Central memory CD8-positive, alpha-beta T cell (primary cell): ENCODE data around the gene PADI6.

ENCODE experiments used
- ATAC-seq: fragments of 150-1000 bp; cut with Tn5 transposase; replicated peaks from 2 replicates; pipeline ENCODE4 v1.10.0; 2022; ENCODE audit warnings: mild to moderate bottlenecking, moderate FRiP score, moderate number of reproducible peaks; ENCODE audit not compliant: poor library complexity, severe bottlenecking; ENCODE audit errors: extremely low read depth
- DNase-seq, 2 donors: peaks; one replicate each; pipeline ENCODE4 v3.0.0; 2021; ENCODE audit warnings: low spot score in 2 of 2
- H3K27ac Mint-ChIP-seq: one replicate; pipeline ENCODE4 v1.8.0; 2022; ENCODE audit warnings: low read depth, mild to moderate bottlenecking, moderate library complexity, mixed read lengths
- H3K27me3 Mint-ChIP-seq: one replicate; pipeline ENCODE4 v1.8.0; 2022; ENCODE audit warnings: mixed read lengths
- H3K36me3 Mint-ChIP-seq: one replicate; pipeline ENCODE4 v1.8.0; 2022; ENCODE audit warnings: mild to moderate bottlenecking, moderate library complexity, mixed read lengths; ENCODE audit not compliant: insufficient read depth
- H3K4me1 Mint-ChIP-seq: one replicate; pipeline ENCODE4 v1.8.0; 2022; ENCODE audit warnings: mixed read lengths
- H3K4me3 Mint-ChIP-seq: one replicate; pipeline ENCODE4 v1.8.0; 2022; ENCODE audit warnings: mild to moderate bottlenecking, moderate library complexity, mixed read lengths
- H3K9me3 Mint-ChIP-seq: one replicate; pipeline ENCODE4 v1.8.0; 2022; ENCODE audit warnings: mixed read lengths

PADI6 gene

GRCh38 chr1:17447501-17447992 lies 75.6 kb downstream of the PADI6 start:
- no peak for DNase-seq
- peaks cover 17% of the 10 kb centered on the region for H3K27me3 Mint-ChIP-seq
- no peaks in the 10 kb centered on the region for H3K9me3 Mint-ChIP-seq
- H3K4me3 Mint-ChIP-seq = no peak overlapping the region
- ATAC-seq = no peak
- H3K27ac Mint-ChIP-seq = no peak overlapping the region
- no peaks in the 10 kb centered on the region for H3K4me1 Mint-ChIP-seq
- H3K36me3 Mint-ChIP-seq = no peaks in the 10 kb centered on the region
